ENCODE measurements around the gene COX5A. TPM values are rescaled to one million over a fixed set of nuclear protein-coding genes. Genes with fewer than 3 reads are reported as not detected.
A peak's percentile ranks its signal among the peaks of the same experiment; 100 is the strongest.

Gene COX5A
- total RNA-seq, 1 donor = 47.9 TPM

DNA sequence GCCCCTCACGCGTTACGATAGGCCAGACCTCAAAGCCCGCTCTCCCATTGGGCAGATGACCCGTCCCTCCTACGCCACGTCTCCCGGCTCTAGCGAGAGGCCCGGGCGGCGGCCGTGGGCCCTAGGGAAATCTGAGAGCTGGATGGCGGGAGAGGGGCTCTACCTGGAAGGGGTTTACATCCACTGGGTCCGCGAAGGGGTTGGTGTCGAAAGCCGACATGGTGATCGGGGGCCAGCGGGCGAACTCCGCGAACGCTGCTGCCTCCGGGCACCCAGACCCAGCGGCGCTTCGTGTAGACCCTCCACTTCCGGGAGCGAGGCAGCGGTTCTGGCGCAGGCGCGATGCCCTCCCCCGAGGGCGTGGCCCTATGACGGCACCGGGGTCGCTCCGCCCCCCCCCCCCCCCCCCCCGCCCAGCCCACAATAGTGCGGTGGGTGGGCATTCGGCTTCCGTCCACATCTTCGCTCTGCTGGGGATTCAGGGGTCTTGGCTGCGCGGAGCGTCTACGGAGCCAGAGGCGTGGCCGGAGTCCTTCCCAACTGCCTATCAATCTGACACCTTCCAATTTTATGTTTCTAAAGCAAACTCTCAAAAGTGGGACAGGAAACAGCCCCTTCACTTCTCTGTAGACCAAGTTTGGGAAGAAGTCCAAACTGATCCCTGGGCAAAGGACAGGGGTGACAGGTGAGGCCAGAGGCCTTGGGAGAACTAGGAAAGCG is 64.7 kb downstream of the COX5A start, which contains the start of gene SCAMP2:
SCAMP2 (minus strand) TSS at position 330 of the 720 bp plus-strand sequence; CDS start at position 220, 110 bp downstream.
- DNase-seq (ENCODE audit: low read depth in 2 of 3, low spot score in 2 of 3) = peak; percentile 81 to 97 (median 93)

DNA sequence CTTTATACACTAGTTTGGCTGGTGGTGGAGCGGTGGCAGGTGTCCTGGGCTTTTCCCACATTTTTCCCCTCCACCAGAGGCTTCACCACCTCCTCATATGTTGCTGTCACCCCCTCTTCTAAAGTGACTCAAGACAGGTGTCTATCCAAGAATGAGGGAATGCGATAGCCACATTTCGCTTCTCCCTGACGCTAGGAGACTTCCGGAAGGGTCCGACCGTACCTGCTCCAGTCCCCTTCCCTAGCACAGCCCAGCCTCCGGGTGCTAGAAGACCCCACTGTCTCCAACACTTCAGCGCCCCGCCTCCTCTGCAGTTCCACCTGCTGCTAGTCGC is 65.2 kb downstream of the COX5A start:
- DNase-seq (ENCODE audit: low read depth in 2 of 3, low spot score in 2 of 3) = no peak

DNA sequence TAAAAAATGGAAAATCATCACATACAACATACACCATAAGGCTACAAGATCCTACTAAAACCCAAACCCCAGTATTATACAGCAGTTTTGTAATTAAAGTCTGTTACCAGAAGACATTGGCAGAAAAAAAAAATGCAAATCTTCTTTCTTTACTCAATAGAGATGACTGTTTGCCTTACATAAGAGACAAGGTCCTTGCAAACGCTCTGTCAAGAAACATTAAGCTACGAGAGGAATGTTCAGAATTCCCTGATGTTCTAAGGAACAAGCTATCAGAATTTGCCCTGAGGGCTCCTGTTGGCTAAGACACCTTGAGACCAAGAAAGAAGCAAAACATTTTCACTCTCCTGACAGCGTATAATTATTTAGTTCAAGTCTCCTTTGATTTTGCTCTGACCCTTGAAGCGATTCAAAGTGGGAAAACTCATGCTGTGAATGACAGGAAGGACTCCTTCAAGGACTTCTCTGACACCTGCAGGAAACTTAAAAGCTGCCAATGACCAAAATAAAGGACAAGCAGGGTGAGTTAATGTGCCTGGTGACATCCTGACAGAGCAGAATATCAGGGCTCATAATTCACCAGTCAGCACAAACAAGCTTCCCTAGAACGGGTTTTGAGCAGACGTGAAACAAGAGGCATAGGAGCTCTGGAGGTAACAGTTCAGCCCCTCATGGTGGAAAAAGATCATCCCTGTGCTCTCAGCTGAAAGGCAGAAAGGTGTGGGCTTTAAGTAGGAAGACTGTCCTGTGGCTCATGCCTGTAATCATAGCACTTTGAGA is 67.2 kb downstream of the COX5A start:
- DNase-seq (ENCODE audit: low read depth in 2 of 3, low spot score in 2 of 3) = no peak

Small RNA genes within 50 kb of the gene (small RNA-seq; reads per million reads assigned to genes)
- not detected for gene RF00019

Other genes starting within 250 kb of the COX5A start
- 19.4 TPM for gene EDC3, start 242.0 kb downstream of the COX5A start, total RNA-seq
- 0.27 TPM for gene CYP1A1, start 212.5 kb downstream of the COX5A start, total RNA-seq
- gene CYP1A2, start 189.2 kb downstream of the COX5A start, total RNA-seq = not detected
- 118 TPM for gene CSK, start 156.0 kb downstream of the COX5A start, total RNA-seq
- 0.27 TPM for gene LMAN1L, start 125.2 kb downstream of the COX5A start, total RNA-seq
- not detected for gene CPLX3, start 111.4 kb downstream of the COX5A start, total RNA-seq
- 69.7 TPM for gene ULK3, start 94.9 kb downstream of the COX5A start, total RNA-seq
- gene SCAMP2, start 64.7 kb downstream of the COX5A start, total RNA-seq = 67.6 TPM
- gene MPI, start 48.0 kb downstream of the COX5A start, total RNA-seq = 77.3 TPM
- gene FAM219B, start 31.2 kb downstream of the COX5A start, total RNA-seq = 58.4 TPM
- 3.2 TPM for gene RPP25, start 18.7 kb upstream of the COX5A start, total RNA-seq
- 4.8 TPM for gene SCAMP5, start 57.5 kb upstream of the COX5A start, total RNA-seq
- gene PPCDC, start 85.5 kb upstream of the COX5A start, total RNA-seq = 36.9 TPM